ENCODE results near the gene ADAMTSL1. TPM values are rescaled to one million over a fixed set of nuclear protein-coding genes. Genes with fewer than 3 reads are reported as not detected.

ADAMTSL1 gene
- total RNA-seq, 2 experiments from 2014 or later, result not detected

DNA sequence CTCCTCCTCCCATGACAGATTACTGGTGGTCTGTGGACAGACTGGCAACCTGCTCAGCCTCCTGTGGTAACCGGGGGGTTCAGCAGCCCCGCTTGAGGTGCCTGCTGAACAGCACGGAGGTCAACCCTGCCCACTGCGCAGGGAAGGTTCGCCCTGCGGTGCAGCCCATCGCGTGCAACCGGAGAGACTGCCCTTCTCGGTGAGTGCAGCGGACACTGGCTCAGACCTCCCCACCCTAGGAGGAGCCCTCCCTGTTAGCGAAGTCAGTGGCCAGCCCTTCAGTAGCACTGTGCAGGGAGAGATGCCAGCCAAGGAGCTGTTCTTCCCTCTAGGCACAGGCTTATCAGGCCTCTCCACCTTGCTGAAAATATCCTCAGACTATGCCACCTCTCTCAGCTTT, 415.6 kb downstream of the ADAMTSL1 start:
- H3K4me1 Mint-ChIP-seq, result no peaks in the 10 kb centered on the region
- H3K27ac Mint-ChIP-seq, result no peak overlapping the region
- no peak overlapping the region for H3K4me3 Mint-ChIP-seq
- peaks cover 2% of the 10 kb centered on the region for H3K36me3 Mint-ChIP-seq (ENCODE audit: low read depth)
- ChIA-PET POLR2A (no interaction called here), CTCF (no interaction called here)
- no peak for DNase-seq
- H3K9me3 Mint-ChIP-seq, result peaks cover 6% of the 10 kb centered on the region
- H3K27me3 Mint-ChIP-seq, result peaks cover 2% of the 10 kb centered on the region

DNA sequence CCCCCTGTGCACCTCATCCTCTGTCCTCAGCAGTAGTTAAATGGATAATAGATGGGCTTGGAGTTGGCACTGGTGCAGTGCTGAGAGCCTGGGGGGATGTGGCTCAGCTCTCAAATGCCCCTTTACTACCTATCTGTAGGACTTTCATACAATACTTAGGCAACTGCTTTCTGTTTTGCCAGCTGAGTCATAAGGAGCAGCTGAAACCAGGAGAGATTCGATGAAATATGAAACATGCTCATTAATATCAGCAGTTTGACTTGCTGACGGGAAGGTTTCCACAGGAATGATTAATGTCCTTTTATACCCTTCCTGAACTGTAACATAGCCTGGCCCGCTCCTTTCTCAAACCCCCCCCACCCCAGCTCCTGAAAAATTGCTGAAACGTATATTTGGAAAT, 416.4 kb downstream of the ADAMTSL1 start:
- Mint-ChIP-seq H3K4me1 (peaks cover under 1% of the 10 kb centered on the region), H3K27me3 (no peaks in the 10 kb centered on the region), H3K27ac (no peak overlapping the region), H3K9me3 (peaks cover 9% of the 10 kb centered on the region), H3K4me3 (no peak overlapping the region), H3K36me3 (ENCODE audit: low read depth) (peaks cover 2% of the 10 kb centered on the region)
- DNase-seq, result no peak
- ChIA-PET POLR2A (no interaction called here), CTCF (no interaction called here)

DNA sequence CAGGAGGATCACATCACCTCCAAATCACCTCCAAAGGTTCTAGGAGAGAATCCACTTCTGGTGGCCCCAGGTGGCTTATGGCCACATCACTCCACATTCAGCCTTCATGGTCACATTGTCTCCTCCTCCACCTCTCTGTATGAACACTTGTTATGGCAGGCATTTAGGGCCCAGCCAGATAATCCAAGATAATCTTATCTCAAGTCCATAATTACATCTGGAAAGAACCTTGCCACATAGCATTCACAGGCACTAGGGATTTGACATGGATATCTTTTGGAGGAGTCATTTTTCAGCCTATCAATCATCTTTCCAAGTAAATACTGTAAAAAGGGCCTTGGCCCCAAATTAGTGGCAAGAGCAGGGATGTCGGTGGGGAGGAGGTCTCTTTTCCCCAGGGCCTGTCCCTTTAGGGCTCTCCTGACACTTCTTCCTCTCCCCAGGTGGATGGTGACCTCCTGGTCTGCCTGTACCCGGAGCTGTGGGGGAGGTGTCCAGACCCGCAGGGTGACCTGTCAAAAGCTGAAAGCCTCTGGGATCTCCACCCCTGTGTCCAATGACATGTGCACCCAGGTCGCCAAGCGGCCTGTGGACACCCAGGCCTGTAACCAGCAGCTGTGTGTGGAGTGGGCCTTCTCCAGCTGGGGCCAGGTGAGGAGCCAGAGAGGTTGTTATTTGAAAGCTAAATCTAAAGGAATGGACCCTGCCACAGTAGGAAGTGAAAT, 418.2 kb downstream of the ADAMTSL1 start:
- Mint-ChIP-seq H3K4me3 (no peak overlapping the region), H3K36me3 (ENCODE audit: low read depth) (peaks cover 12% of the 10 kb centered on the region), H3K27ac (no peak overlapping the region), H3K4me1 (peaks cover 15% of the 10 kb centered on the region), H3K9me3 (peaks cover 18% of the 10 kb centered on the region), H3K27me3 (no peaks in the 10 kb centered on the region)
- DNase-seq, result no peak
- ChIA-PET CTCF (no interaction called here), POLR2A (no interaction called here)

DNA sequence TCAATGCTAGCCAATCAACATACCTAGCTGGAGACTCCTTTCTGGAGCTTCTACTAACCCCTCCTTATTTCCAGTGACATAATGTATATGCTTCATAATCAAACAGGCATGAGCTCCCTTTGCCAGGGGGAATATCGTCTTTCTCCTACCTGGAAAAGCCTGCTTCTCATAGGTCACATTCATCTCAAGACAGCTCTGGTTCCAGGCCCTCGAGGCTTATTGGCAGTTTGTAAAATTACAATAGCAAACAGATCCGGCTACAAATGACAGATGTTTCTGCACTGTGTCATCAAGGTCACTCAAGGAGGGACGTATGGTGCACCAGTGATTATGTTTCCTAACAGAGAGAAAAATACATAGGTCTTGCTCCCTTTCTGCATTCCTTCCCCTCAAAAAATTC, 419.1 kb downstream of the ADAMTSL1 start:
- Mint-ChIP-seq H3K9me3 (peaks cover 18% of the 10 kb centered on the region), H3K27me3 (no peaks in the 10 kb centered on the region), H3K4me3 (no peak overlapping the region), H3K4me1 (peaks cover 19% of the 10 kb centered on the region), H3K27ac (no peak overlapping the region), H3K36me3 (ENCODE audit: low read depth) (peaks cover 12% of the 10 kb centered on the region)
- ChIA-PET CTCF (interaction anchor here (0.7 to 1.0 kb wide), 2 partner anchors 19 to 112 kb away, joined by 3 read pairs; no protein-coding TSS in a partner anchor), POLR2A (no interaction called here)
- DNase-seq, result no peak

DNA sequence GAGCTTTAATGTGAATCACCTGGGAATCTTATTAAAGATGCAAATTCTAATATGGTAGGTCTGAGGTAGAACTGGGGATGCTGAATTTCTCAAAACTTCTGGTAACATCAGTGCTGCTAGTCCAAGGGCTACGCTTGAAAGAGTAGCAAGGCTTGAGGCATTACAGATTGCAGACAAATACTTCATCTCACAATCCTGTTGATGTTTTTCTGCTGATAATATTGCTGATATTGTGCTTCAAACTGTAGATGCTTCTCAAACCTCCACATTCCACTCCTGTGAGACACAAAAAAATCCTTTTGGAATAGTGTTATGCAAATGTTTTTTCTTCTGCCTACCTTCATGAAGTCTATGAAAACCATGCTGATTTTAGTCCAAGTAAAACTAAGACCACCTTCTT, 419.5 kb downstream of the ADAMTSL1 start:
- CTCF ChIA-PET, result interaction anchor here (1.0 kb wide), 1 partner anchor 19 kb away, joined by 3 read pairs; no protein-coding TSS in a partner anchor

DNA sequence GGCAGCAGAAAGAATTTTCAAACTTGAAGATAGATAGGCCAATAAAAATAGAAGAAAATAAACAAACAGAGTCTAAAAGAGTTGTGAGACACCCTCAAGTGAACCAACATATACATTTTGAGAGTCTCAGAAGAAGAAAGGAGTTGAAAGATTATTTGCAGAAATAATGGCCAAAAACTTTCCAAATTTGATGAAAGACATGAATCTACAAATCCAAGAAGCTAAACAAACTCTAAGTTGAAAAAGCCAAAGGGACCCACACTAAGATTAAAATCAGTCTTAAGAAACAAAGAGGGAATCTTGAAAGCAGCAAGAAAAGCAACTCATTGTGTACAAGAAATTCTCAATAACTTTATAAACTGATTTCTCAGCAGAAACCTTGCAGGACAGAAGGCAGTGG, 422.1 kb downstream of the ADAMTSL1 start:
- ChIA-PET POLR2A (no interaction called here), CTCF (no interaction called here)
- Mint-ChIP-seq H3K4me1 (peaks cover 22% of the 10 kb centered on the region), H3K36me3 (ENCODE audit: low read depth) (peaks cover 13% of the 10 kb centered on the region), H3K4me3 (no peak overlapping the region), H3K27ac (no peak overlapping the region), H3K27me3 (peaks cover 16% of the 10 kb centered on the region), H3K9me3 (peaks cover 27% of the 10 kb centered on the region)
- DNase-seq, result no peak

More for the DNA sequence above, 419.5 kb downstream of the ADAMTSL1 start:
- POLR2A ChIA-PET, result no interaction called here
- peaks cover 22% of the 10 kb centered on the region for H3K9me3 Mint-ChIP-seq
- peaks cover 12% of the 10 kb centered on the region for H3K36me3 Mint-ChIP-seq (ENCODE audit: low read depth)
- H3K27me3 Mint-ChIP-seq, result peaks cover 4% of the 10 kb centered on the region
- peaks cover 19% of the 10 kb centered on the region for H3K4me1 Mint-ChIP-seq
- no peak for DNase-seq
- no peak overlapping the region for H3K4me3 Mint-ChIP-seq
- H3K27ac Mint-ChIP-seq, result no peak overlapping the region

DNA sequence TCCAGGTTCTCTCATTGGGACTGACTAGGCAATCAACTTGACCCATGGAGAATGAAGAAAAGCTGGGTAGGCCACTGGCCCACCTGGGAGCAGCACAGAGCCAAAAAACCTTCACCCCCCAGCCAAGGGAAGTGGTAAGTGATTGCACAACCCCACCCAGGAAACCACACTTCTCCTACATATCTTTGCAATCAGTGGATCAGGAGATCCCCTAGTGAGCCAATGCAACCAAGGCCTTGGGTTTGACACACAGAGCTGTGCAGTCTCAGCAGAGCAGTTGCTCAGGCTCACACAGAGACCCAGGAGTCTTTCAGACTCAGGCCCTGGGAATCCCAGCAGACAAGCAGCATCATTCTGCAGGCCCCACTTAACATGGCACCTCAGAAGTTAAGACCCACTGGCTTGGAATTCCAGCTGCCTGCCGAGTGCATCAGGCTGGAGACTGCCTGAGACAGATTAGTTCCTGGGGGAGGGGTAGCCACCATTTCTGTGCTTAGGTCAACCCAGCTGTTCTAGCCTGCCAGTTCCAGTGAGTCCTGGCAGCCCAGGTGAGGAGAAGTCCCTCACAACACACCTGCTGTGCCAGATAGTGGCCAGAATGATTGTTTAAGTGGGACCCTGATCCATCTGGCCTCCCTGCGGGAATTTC, 422.7 kb downstream of the ADAMTSL1 start:
- ChIA-PET POLR2A (no interaction called here), CTCF (no interaction called here)
- Mint-ChIP-seq H3K27ac (peak overlapping the region; percentile 27), H3K36me3 (ENCODE audit: low read depth) (peaks cover 13% of the 10 kb centered on the region), H3K4me1 (peaks cover 22% of the 10 kb centered on the region), H3K27me3 (peaks cover 19% of the 10 kb centered on the region), H3K4me3 (no peak overlapping the region), H3K9me3 (peaks cover 27% of the 10 kb centered on the region)
- peak; percentile 31 for DNase-seq

DNA sequence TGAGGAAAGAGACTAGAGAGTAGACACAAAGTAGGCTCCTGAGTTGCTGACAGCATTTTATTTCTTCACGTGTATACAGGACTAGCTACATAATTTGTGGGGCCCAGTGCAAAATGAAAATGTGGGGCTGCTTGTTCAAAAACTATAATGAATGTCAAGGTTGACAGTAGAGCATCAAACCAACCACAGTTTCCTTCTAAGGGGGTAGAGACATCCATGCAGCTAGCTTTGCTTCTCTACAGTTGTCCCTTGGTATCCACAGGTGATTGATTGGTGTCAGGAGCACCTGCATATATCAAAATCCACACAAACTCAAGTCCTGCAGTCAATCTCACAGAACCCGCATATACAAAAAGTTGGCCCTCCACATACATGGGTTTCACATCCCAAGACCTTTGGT, 429.5 kb downstream of the ADAMTSL1 start:
- H3K27ac Mint-ChIP-seq, result no peak overlapping the region
- ChIA-PET CTCF (no interaction called here), POLR2A (no interaction called here)
- peaks cover 10% of the 10 kb centered on the region for H3K9me3 Mint-ChIP-seq
- no peak overlapping the region for H3K4me3 Mint-ChIP-seq
- peaks cover 3% of the 10 kb centered on the region for H3K4me1 Mint-ChIP-seq
- DNase-seq, result no peak
- H3K27me3 Mint-ChIP-seq, result peaks cover 25% of the 10 kb centered on the region
- H3K36me3 Mint-ChIP-seq (ENCODE audit: low read depth), result peaks cover 2% of the 10 kb centered on the region

DNA sequence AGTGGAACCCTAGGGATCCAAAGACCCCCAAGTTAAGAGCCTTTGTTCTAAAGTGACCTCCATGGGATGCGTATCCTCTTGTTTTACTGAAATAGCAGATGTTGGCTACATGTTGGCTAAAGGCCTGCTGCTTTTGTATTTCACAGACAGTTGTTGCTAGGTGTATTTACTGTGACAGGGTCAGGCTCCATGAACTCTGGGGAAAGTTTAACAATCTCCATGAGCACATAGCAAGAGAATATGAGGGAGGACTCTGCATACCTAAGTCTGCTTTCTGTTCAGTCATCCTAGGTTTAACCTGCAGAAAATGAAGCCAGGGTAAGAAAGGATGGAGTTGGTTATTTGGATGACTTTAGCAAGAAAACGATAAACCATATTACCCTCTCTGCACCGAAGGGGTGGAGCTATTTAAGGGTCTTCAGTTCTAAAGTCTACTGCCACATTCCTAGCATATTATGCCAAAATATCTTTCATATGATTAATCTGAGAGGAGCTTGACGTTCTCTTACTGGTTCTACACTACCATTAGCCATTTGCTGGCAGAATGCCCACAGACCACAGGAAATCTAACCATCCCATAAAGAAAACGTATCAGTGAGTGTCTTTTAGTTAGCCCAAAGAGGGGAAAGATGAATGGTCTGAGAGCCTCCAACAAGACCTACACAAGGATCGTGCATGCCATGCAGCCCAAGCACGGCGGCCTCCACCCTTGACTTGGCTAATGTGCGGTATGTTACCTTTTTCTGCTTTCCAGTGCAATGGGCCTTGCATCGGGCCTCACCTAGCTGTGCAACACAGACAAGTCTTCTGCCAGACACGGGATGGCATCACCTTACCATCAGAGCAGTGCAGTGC, 431.3 kb downstream of the ADAMTSL1 start:
- Mint-ChIP-seq H3K27me3 (peaks cover 16% of the 10 kb centered on the region), H3K9me3 (peaks cover 4% of the 10 kb centered on the region), H3K36me3 (ENCODE audit: low read depth) (no peaks in the 10 kb centered on the region), H3K4me1 (no peaks in the 10 kb centered on the region), H3K27ac (no peak overlapping the region), H3K4me3 (no peak overlapping the region)
- no peak for DNase-seq
- CTCF ChIA-PET, result no interaction called here
- POLR2A ChIA-PET, result no interaction called here

DNA sequence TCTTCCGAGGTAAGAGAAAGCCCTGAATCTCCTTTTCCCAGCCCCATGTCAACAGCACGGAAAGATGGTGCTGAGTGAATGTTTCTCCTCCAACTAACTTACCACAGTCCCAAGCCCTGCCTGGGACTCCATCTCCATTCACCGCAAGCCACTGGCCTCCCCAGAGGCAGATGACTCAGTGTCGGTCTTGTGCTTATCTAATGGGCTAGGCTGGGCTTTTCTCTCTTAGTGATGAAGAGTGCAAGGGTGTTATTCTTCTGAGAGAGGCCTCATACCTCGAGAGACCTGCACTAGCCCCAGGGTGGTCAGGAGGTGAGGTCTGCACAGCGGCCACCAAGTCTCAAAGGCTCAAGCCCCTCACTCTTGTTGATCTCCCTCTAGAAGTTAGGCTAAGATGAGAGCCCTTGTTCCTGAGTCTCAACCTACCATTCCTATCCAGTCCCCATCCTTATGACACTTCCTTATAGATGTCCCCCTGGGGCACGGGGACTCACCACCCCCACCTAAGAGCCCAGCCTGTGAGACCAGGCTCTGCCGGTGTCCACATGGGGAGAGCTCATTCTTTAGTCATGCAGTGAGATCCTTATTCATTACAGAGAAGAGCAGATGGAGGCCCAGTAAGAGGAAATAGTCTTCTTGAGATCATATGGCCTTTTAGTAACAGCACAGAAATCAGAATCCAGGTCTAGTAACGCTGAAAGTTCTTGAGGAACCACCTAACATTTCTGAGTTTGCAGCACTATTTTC, 432.1 kb downstream of the ADAMTSL1 start:
- POLR2A ChIA-PET, result no interaction called here
- no peak overlapping the region for H3K27ac Mint-ChIP-seq
- H3K27me3 Mint-ChIP-seq, result peaks cover 14% of the 10 kb centered on the region
- no peak overlapping the region for H3K4me3 Mint-ChIP-seq
- H3K4me1 Mint-ChIP-seq, result no peaks in the 10 kb centered on the region
- no peak for DNase-seq
- peaks cover 4% of the 10 kb centered on the region for H3K9me3 Mint-ChIP-seq
- CTCF ChIA-PET, result no interaction called here
- H3K36me3 Mint-ChIP-seq (ENCODE audit: low read depth), result no peaks in the 10 kb centered on the region

DNA sequence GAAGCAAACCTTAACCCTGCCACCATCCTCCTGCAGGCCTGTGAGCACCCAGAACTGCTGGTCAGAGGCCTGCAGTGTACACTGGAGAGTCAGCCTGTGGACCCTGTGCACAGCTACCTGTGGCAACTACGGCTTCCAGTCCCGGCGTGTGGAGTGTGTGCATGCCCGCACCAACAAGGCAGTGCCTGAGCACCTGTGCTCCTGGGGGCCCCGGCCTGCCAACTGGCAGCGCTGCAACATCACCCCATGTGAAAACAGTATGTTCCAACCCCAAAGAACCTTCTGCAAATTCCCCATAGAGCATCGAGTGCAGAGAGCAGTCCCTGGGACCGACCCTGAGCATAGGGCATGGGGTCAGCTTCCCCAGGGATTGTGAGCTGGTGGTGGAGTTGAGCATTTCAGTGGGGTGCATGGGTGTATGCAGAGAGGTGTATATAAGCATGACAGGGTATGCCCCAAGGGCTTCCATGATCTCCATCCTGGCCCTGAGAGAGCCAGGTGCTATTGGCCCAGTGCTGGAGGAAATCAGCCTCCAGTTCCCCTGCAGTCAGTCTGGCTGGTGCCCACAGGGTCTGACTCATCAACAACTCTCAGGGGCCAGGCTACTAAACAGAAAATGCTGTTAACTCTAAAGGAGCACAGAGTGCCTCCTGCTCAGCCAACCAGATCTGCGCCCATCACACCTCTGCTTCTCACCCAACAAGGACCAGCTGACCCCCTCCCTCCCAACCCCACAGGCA, 432.9 kb downstream of the ADAMTSL1 start:
- Mint-ChIP-seq H3K4me1 (no peaks in the 10 kb centered on the region), H3K27me3 (peaks cover 9% of the 10 kb centered on the region), H3K36me3 (ENCODE audit: low read depth) (no peaks in the 10 kb centered on the region), H3K4me3 (no peak overlapping the region), H3K27ac (no peak overlapping the region), H3K9me3 (peaks cover 3% of the 10 kb centered on the region)
- ChIA-PET POLR2A (no interaction called here), CTCF (no interaction called here)
- DNase-seq, result no peak

DNA sequence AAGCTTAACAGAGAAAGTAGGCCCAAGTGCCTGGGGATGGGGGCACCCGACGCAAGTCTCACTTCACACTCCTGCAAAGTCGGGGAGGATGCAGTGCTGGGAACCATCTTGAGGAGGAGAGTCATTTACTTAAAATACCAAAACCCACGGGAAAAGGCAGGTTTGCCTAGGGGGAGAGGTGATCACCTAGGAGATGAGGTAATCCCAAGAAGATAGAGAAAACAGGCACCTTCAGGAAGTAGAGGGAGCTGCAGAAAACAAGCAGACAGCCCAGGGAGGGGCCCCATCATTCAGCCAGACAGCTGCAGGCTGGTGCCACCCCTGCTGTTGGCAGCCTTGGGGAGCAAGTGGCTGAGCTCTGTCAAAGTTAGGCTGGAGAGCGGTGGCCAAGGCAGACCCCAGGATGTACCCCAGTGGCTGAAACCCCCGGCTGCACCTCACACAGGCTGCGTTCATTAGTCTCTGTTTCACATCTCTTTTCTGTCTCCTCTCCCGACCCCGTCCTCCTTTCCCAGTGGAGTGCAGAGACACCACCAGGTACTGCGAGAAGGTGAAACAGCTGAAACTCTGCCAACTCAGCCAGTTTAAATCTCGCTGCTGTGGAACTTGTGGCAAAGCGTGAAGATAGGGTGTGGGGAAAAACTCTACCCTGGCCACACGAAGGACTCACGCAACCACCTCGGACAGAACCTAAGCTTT, 434.1 kb downstream of the ADAMTSL1 start:
- Mint-ChIP-seq H3K9me3 (no peaks in the 10 kb centered on the region), H3K4me1 (no peaks in the 10 kb centered on the region), H3K27me3 (peaks cover 4% of the 10 kb centered on the region), H3K36me3 (ENCODE audit: low read depth) (no peaks in the 10 kb centered on the region), H3K27ac (no peak overlapping the region), H3K4me3 (no peak overlapping the region)
- CTCF ChIA-PET, result no interaction called here
- DNase-seq, result no peak
- POLR2A ChIA-PET, result no interaction called here
